GM18502 (cell line): ENCODE measurements around the gene PBX1.

Experiments used
- ATAC-seq: cut with Tn5 transposase; IDR thresholded peaks from one replicate; pipeline ENCODE4 v1.9.1; 2021; ENCODE audit warnings: mild to moderate bottlenecking; ENCODE audit not compliant: unreplicated experiment, poor library complexity

PBX1 gene

DNA sequence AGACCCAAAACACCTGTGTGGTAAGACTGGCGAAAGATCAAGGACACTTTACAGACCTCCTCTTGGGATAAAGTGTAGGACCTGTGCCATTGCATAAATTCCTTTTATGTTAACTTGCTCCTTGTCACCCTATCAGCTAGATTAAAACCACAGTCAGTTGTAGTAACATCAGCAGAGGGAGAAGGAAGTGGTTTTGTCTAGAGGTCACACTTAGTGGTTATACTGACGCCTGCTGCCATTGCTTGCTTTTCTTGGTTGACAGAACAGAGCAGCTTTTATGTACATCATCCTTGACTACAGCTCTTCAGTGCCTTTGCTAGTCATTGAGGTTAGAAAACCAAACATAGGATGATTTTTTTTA, 101.4 kb downstream of the PBX1 start:
- ATAC-seq: peak; percentile 93

DNA sequence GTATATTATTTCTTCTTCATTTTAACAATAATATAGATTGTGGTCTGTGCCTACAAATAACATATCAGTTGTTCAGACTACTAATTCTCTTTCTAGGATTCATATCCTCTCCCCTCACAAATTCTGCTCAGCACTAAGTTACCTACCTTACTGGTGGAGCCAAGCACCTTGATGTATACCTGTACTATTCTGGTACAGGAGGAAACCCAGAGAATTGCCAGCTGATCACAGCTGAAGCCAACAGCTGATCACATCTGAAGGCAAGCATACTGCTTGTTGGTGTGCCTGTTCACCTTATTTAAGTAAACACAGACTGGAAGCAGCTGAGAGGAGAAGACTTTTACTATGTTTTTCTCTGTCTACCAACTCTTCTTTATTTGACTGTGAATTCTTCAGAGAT, 101.8 kb downstream of the PBX1 start:
- peak; percentile 19 for ATAC-seq

DNA sequence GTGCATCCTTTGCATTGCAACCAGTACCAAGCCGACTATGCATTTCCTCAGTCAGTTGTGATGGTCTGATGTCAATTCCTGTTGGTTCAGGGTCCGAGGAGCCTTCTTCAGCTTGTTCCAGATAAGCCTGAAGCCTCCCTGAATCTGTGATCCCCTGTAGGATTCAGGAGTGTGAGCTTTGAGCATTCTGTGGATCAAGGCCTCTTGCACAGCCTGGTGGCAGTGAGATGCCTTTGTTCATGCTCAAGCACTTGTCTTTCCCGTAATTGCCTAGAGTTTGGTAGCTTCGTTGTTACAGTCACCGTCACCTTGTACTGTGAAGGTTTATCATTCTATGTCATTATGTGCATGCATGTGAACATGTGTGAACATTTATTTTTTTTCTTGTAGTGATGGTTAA, 103.5 kb downstream of the PBX1 start:
- no peak for ATAC-seq

- no peak for ATAC-seq
Measured at GRCh38 chr1:164662955-164663354, 104.0 kb downstream of the PBX1 start.

DNA sequence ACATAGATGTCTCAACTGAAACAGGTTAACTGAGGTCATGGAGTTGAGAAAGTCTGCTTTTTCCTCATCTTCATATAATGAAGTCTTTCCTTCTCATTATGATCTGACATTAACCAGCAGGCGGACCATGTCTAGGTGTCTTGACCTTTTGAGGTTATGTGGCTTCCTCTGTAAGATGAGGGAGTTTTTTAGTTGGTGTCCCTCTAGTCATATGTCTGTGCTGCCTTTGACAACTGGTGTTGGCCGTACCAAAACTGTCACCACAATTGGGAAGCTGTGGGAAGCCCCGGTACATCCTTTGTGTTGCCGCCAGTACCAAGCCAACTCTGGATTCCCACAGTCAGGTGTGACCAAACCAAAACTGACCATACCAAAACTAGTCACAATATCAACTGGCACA, 105.1 kb downstream of the PBX1 start:
- no peak for ATAC-seq

DNA sequence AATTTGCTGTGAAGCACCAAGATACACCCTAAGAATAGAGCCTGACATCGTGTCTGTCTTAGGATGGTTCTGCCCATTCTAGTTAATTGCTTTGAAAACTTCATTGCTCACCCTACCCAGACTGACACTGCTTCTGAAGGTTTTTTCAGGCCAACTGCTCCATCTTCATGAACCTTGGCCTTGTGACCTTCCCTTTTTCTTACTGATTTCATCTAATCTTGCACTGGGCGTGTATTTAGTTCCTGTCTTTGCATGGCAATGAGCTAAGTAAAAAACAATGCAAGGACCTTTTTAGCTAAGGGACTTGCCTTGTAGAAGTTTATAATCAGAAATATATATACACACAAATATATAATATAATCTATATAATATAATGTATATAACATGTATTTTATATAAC, 108.0 kb downstream of the PBX1 start:
- ATAC-seq: no peak

DNA sequence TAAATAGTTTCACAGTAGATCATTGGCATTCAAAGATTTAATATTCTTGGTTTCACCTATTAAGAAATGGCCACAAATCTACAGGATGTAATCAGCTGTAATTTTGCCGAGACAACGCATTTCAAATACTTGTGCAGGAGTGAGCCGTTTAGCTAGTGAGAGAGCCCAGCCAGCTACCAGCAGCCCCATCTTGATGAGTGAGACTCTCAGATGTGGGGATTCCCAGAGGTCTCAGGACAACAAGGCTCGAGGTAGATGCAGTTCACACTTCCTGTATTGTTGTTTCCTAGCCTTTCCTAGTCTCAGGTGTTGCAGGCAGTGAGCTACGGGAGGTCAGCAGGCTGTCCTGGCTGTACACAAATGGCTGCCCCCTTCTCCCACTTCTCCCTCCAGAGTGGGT, 108.6 kb downstream of the PBX1 start:
- ATAC-seq: peak; percentile 72

DNA sequence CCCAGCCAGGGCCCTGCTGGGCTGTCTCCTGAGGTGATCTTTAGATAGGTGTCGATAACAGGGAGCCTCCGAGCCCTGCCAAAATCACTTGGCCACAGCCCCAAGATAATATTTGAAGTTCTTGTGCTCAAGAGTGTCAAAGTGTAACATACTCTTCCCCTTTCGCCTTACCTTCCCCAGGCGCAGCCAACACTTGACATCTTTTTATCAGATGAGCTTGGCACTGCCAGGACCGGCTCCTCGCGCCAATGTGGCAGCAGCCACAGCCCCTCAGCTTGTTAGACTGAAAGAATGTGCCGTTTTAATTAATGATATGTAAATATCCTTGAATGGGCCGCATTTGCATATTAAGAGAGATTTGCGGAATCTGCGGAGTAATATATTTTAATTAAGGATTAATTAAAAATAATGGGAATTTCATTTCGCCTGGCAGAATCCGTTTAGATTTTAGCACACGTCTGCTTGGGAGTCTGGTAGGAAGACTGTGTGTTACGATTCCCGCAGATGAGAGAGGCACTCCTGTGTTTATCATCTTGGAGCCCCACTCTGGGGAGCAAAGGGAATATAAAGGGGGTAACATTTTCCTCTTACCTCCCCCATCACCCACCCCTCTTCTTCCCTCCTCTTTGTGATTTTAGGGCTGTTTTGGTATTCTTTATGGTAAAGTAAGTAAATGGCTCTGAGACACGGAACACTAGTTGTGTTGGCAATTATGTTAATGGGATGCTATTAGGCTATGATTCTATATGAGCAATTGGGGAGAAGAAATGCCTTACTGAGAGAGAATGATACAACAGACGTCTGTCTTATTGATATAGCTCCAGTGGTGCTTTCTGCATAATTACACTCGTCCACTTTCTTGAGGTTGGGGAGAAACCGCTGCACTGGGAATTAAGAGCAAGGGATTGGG, 109.8 kb downstream of the PBX1 start:
- ATAC-seq: no peak

GRCh38 chr1:164670026-164670425, 111.0 kb downstream of the PBX1 start:
- ATAC-seq: no peak

DNA sequence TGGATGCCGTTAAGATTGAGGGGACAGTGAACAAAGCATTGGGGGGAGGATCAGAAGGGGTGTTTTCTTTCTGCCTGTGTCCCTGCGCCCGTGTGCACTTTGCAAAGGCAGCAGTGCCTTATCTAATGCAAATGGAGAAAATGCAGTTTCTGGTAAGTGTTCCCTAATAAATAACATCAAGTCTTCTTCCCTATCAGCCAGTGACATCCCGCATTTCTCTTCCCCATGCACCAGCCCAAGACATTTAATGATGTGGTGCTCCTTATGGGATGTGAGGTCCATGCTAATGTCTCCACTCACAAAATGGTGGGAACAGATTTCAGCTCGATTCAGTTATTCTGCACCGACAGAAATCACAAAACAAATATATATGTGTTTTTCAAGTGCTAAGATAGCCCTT, 111.8 kb downstream of the PBX1 start:
- ATAC-seq: no peak

GRCh38 chr1:164671323-164671965, 112.5 kb downstream of the PBX1 start:
- no peak for ATAC-seq

- ATAC-seq: no peak
Measured at GRCh38 chr1:164671966-164672571, 113.1 kb downstream of the PBX1 start.

DNA sequence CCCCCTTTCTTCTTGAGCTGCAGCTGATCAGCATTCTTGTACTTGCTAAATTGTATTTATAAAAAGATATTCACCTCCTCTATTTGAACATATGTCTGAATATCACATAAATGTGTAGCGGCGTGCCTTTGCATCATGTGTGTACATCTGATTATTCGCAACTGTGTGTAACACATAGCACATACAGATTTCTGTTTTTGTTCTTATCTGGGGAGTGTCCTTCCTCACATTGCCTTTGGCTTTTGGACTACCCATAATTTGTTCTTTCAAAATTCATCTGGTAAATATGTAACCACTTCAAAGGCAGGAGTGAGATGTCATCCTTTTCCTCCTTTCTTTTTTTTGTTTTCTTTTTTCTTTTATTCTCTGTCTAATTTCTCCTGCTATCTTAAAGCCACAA, 113.6 kb downstream of the PBX1 start:
- no peak for ATAC-seq

GRCh38 chr1:164673584-164674214, 114.7 kb downstream of the PBX1 start:
- no peak for ATAC-seq

DNA sequence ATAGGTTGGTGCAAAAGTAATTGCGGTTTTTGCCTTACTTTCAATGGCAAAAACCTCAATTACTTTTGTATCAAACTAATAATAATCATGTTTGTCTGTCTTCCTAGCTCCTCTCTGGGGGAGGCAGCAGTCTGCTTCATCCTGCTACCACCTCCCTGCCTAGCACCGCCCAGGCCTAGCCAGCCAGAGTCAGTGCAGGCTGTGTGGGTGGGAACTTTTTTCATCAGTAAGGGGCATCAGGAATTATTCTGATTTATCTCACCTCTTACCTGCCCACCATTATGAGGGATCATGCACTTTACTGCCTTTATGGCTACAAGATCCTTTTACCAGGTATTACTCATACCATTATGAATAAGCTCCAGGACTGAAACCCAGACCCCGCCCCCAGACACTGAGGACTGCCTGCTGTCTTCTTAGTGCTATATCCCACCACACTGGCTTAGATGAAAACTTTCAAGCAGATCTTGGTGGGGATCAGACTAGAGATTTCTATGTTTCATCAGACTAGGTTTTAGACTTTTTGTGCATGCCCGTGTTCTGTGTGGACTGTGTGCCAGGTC, 116.4 kb downstream of the PBX1 start:
- no peak for ATAC-seq

GRCh38 chr1:164678136-164678700, 119.2 kb downstream of the PBX1 start:
- no peak for ATAC-seq

DNA sequence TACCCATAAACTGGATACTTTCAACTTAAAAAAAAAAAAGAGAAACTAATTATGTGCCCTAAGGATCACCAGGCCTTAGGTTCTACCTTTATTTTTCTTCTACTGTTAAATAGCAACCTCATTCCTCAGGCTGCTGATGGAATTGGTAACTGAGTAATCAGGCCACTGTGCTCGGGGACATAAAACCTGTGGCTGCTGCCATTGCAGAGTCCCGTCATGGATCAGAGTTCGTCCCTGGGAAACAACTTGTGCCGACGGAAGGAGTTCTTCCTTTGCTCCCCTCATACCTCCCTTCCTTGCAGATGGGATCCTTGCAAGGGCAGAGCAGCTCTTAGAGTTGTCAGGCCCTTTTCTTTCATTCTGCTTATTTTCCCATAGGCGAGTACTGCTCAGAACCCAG, 123.6 kb downstream of the PBX1 start:
- no peak for ATAC-seq

DNA sequence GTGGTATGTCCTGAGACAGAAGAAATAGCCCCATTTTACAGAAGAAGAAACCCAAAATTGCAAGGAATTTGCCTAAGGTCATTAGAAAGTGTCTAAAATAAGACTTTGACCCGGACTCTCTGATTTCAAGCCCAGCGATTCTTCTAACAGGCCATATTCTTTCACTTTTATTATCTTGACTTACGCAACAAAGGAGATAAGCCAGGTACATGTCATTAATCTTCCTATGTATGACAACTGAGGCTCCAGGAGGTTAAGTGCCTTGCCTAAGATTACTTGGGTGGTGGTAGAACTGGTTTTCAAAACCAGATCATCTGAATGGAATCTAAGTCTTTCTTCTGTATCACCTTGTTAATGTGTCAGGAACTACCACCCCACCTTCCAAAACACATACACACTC, 124.3 kb downstream of the PBX1 start:
- ATAC-seq: no peak

GRCh38 chr1:164685266-164686035, 126.5 kb downstream of the PBX1 start:
- no peak for ATAC-seq

GRCh38 chr1:164687777-164688176, 128.8 kb downstream of the PBX1 start:
- ATAC-seq: no peak
